SK-N-SH (cell line): ENCODE measurements around the gene NRM. TPM values are rescaled to one million over a fixed set of nuclear protein-coding genes. Genes with fewer than 3 reads are reported as not detected.

ENCODE experiments used
- CTCF ChIA-PET: fragments of 300-600, 350-600 bp; formaldehyde crosslinking; extraction: SDS; loops from one replicate; lab custom pipeline; 2021; lab: Yijun Ruan, JAX
- POLR2A ChIA-PET: fragments of 350-600 bp; sonication (Branson Sonifier 250); formaldehyde crosslinking; extraction: SDS; loops from one replicate; lab custom pipeline; 2020; ENCODE audit warnings: antibody characterized with exemption, inconsistent platforms; lab: Yijun Ruan, JAX
- DNase-seq: peaks from one replicate; pipeline ENCODE4 v3.0.0; 2012
- H2AFZ ChIP-seq: fragments of 200-600 bp; sonication (generic); 2 replicates; pipeline ENCODE4 v1.8.1; 2016; ENCODE audit warnings: antibody characterized with exemption, mild to moderate bottlenecking, low read depth
- H3F3A ChIP-seq: fragments of 200-600 bp; sonication (generic); replicated peaks from 2 replicates; pipeline ENCODE3; 2016; ENCODE audit warnings: antibody characterized with exemption, mild to moderate bottlenecking; ENCODE audit not compliant: insufficient read depth
- H3K27ac ChIP-seq, 2 experiments: fragments of 200-500 bp in 1 of 2; fragments of 200-600 bp in 1 of 2; sonication (Bioruptor generic) in 1 of 2; sonication (generic), shearing (Covaris generic) in 1 of 2; 2 replicates each; pipeline versions ENCODE4 v1.5.1 to v1.6.1; 2014 to 2016; ENCODE audit warnings: low read depth in 2 of 2, inconsistent platforms in 1 of 2, low read length in 1 of 2, mild to moderate bottlenecking in 1 of 2, mixed read lengths in 1 of 2
- H3K27me3 ChIP-seq: fragments of 200-600 bp; sonication (generic), shearing (Covaris generic); 2 replicates; pipeline ENCODE4 v1.6.1; 2016; ENCODE audit warnings: mixed run types; ENCODE audit not compliant: insufficient read depth
- H3K36me3 ChIP-seq, 2 experiments: fragments of 200-500 bp in 1 of 2; fragments of 200-600 bp in 1 of 2; sonication (Bioruptor generic) in 1 of 2; sonication (generic) in 1 of 2; replicated peaks in 1 of 2; 2 replicates each; pipeline versions ENCODE3 to v1.5.1; 2014 to 2016; ENCODE audit warnings: low read length in 1 of 2, mild to moderate bottlenecking in 1 of 2; ENCODE audit not compliant: insufficient read depth in 2 of 2, control insufficient read depth in 1 of 2
- H3K4me1 ChIP-seq, 2 experiments: fragments of 200-500 bp in 1 of 2; fragments of 200-600 bp in 1 of 2; sonication (Bioruptor generic) in 1 of 2; sonication (generic), shearing (Covaris generic) in 1 of 2; 2 replicates each; pipeline versions ENCODE4 v1.5.1 to v1.6.1; 2014 to 2016; ENCODE audit warnings: low read depth in 1 of 2, low read length in 1 of 2, mixed run types in 1 of 2; ENCODE audit not compliant: insufficient read depth in 2 of 2, control insufficient read depth in 1 of 2
- H3K4me2 ChIP-seq: fragments of 200-600 bp; sonication (generic), shearing (Covaris generic); 2 replicates; pipeline ENCODE4 v1.6.1; 2017; ENCODE audit warnings: mixed run types
- H3K4me3 ChIP-seq, 2 experiments: fragments of 200-500 bp in 1 of 2; fragments of 200-600 bp in 1 of 2; sonication (Bioruptor generic) in 1 of 2; sonication (generic), shearing (Covaris generic) in 1 of 2; 2 replicates each; pipeline versions ENCODE4 v1.5.1 to v1.8.1; 2014 to 2016; ENCODE audit warnings: low read depth in 2 of 2, inconsistent platforms in 1 of 2, low read length in 1 of 2, mild to moderate bottlenecking in 1 of 2, mixed read lengths in 1 of 2, moderate library complexity in 1 of 2
- H3K79me2 ChIP-seq: fragments of 200-600 bp; sonication (generic); 2 replicates; pipeline ENCODE4 v1.8.1; 2017; ENCODE audit warnings: mild to moderate bottlenecking; ENCODE audit not compliant: insufficient read depth
- H3K9ac ChIP-seq: fragments of 200-600 bp; sonication (generic); 2 replicates; pipeline ENCODE4 v1.6.1; 2017; ENCODE audit warnings: mixed run types
- H3K9me2 ChIP-seq: fragments of 200-600 bp; sonication (generic); 2 replicates; pipeline ENCODE4 v1.6.1; 2017; ENCODE audit warnings: mixed run types
- H3K9me3 ChIP-seq: fragments of 200-600 bp; sonication (generic); 2 replicates; pipeline ENCODE4 v1.6.1; 2017; ENCODE audit warnings: mixed run types, mild to moderate bottlenecking, moderate library complexity
- H4K20me1 ChIP-seq: fragments of 200-600 bp; sonication (generic); 2 replicates; pipeline ENCODE4 v1.6.1; 2017; ENCODE audit warnings: mild to moderate bottlenecking, mixed run types; ENCODE audit not compliant: insufficient read depth
- CHD2 ChIP-seq: fragments of 150-350 bp; IDR thresholded peaks from 2 replicates; pipeline ENCODE4 v1.6.1; 2018; ENCODE audit warnings: low read length; ENCODE audit not compliant: partially characterized antibody
- EP300 ChIP-seq, 2 experiments: IDR thresholded peaks; 2 replicates each; pipeline versions ENCODE4 v1.4.0 to v1.6.1; 2012; ENCODE audit warnings: borderline replicate concordance in 1 of 2, low read depth in 1 of 2, low read length in 1 of 2
- FOXJ3 ChIP-seq: sonication (generic); formaldehyde crosslinking; IDR thresholded peaks from 2 replicates; pipeline ENCODE4 v1.5.1; 2020; ENCODE audit warnings: mild to moderate bottlenecking, missing genetic modification reagents
- FOXM1 ChIP-seq: IDR thresholded peaks from 2 replicates; pipeline ENCODE4 v1.4.0; 2012; ENCODE audit warnings: low read depth, mild to moderate bottlenecking
- IRF3 ChIP-seq: fragments of 150-350 bp; IDR thresholded peaks from 2 replicates; pipeline ENCODE4 v1.6.1; 2016; ENCODE audit warnings: mild to moderate bottlenecking, low read depth, low read length
- MAX ChIP-seq: IDR thresholded peaks from 2 replicates; pipeline ENCODE4 v1.4.0; 2012; ENCODE audit warnings: low read depth
- NRF1 ChIP-seq: IDR thresholded peaks from 2 replicates; pipeline ENCODE4 v1.6.1; 2012; ENCODE audit warnings: low read depth, mild to moderate bottlenecking, low read length
- PBX3 ChIP-seq: IDR thresholded peaks from 2 replicates; pipeline ENCODE4; 2012
- POLR2AphosphoS5 ChIP-seq: IDR thresholded peaks from 2 replicates; pipeline ENCODE4 v1.6.1; 2012; ENCODE audit warnings: low read depth, low read length
- RCOR1 ChIP-seq: fragments of 150-350 bp; IDR thresholded peaks from 2 replicates; pipeline ENCODE4 v1.6.1; 2017; ENCODE audit warnings: antibody characterized with exemption, low read length
- SMC3 ChIP-seq: IDR thresholded peaks from 2 replicates; pipeline ENCODE4 v1.6.1; 2012; ENCODE audit warnings: low read depth, low read length, improper control_type of control experiment
- TEAD4 ChIP-seq: IDR thresholded peaks from 2 replicates; pipeline ENCODE4 v1.4.0; 2012; ENCODE audit warnings: mild to moderate bottlenecking, borderline replicate concordance; ENCODE audit not compliant: insufficient read depth
- USF1 ChIP-seq: IDR thresholded peaks from 2 replicates; pipeline ENCODE4 v1.4.0; 2012; ENCODE audit warnings: low read depth, borderline replicate concordance
- YY1 ChIP-seq: IDR thresholded peaks from 2 replicates; pipeline ENCODE4 v1.4.0; 2012; ENCODE audit warnings: low read depth, mild to moderate bottlenecking
- ZBTB33 ChIP-seq: IDR thresholded peaks from 2 replicates; pipeline ENCODE4 v1.4.0; 2012; ENCODE audit warnings: low read depth, borderline replicate concordance
- WGBS: methylation state at CpG from one replicate; pipeline ENCODE4 v1.1.6; 2017; ENCODE audit warnings: low lambda C conversion rate; 5-methylcytosine and 5-hydroxymethylcytosine counted together
- polyA plus RNA-seq, 3 experiments: library from polyadenylated mRNA; depleted of rRNA; stranded (reverse); fragments of >200 nt; gene quantifications; 2 replicates each; pipeline ENCODE4 v1.2.3, GENCODE V29; 2012

Gene NRM
- polyA plus RNA-seq, 1 of the 3 experiments (the other 2 are of a cell fraction): 26.8 TPM

- no peaks in the 10 kb centered on the region; the same call in 1 of the 2 replicates for H4K20me1 ChIP-seq
- peaks cover 2% of the 10 kb centered on the region for H3F3A ChIP-seq
- H3K9me3 ChIP-seq: no peaks in the 10 kb centered on the region
- no peaks in the 10 kb centered on the region for H3K27me3 ChIP-seq
- CTCF ChIA-PET: interaction anchor here (1.0 to 29.8 kb wide), 5 partner anchors 8 to 34 kb away, joined by 3 to 838 read pairs (median 5); partner anchors contain the start of genes DHX16, FLOT1, MDC1 and TUBB
- TF ChIP-seq YY1: no peak
- no peak for TF ChIP-seq FOXM1
- TF ChIP-seq POLR2AphosphoS5: no peak
- no peak for TF ChIP-seq RCOR1
- TF ChIP-seq NRF1: no peak
- TF ChIP-seq IRF3: no peak
- TF ChIP-seq PBX3: no peak
- TF ChIP-seq MAX: no peak
- no peak for TF ChIP-seq TEAD4
- no peak for TF ChIP-seq USF1
- TF ChIP-seq ZBTB33: no peak
- TF ChIP-seq EP300 (IDR thresholded peaks at IDR 0.05; ENCODE audit: borderline replicate concordance in 1 of 2, low read depth in 1 of 2, low read length in 1 of 2): no peak
- TF ChIP-seq SMC3: no peak
- no peak for TF ChIP-seq CHD2
- TF ChIP-seq FOXJ3 (CRISPR knock-in tag): no peak
- H3K4me3 ChIP-seq: peak overlapping the region in 1 of 2 experiments; percentile 74; a peak in 2 of 4 replicates
- WGBS: 96% methylated on average over 9 of the region's 9 CpGs
- POLR2A ChIA-PET: interaction anchor here (1.0 to 1.9 kb wide), 2 partner anchors 71 to 74 kb away, joined by 4 to 7 read pairs; partner anchors contain the start of gene MRPS18B
- H3K27ac ChIP-seq: peak overlapping the region in 1 of 2 experiments; percentile 97; a peak in 3 of 4 replicates
- no peaks in the 10 kb centered on the region for H3K9me2 ChIP-seq
- peak overlapping the region; percentile 98 for H3K4me2 ChIP-seq
- peaks cover 0 to 5% of the 10 kb centered on the region in 2 experiments for H3K36me3 ChIP-seq
- H2AFZ ChIP-seq: no peak overlapping the region
- peaks cover 17 to 53% of the 10 kb centered on the region in 2 experiments; a peak in 2 of 4 replicates for H3K4me1 ChIP-seq
- DNase-seq: no peak
- H3K9ac ChIP-seq: peak overlapping the region; percentile 97; the same call in 1 of the 2 replicates
- peaks cover 69% of the 10 kb centered on the region for H3K79me2 ChIP-seq
Observed at GRCh38 chr6:30688569-30688968, 2.2 kb downstream of the NRM start.
